Transverse colon (tissue), 4 donors: ENCODE data around the gene TRAK1.

Experiments
- POLR2AphosphoS5 ChIP-seq, 3 donors: sonication (generic); formaldehyde crosslinking; IDR thresholded peaks; one replicate each; pipeline ENCODE4 v1.6.1; 2016; ENCODE audit warnings: antibody characterized with exemption in 3 of 3
- TF ChIP-seq, protein P1 (sequence below), 5 experiments: fragments of 200-600 bp in 3 of 5; fragments of 450-650 bp in 2 of 5; sonication (generic) in 3 of 5; IDR thresholded peaks; 1 replicate in 2 of 5; 2 replicates in 3 of 5; pipeline ENCODE4 v1.5.1; 2016 to 2017; ENCODE audit warnings: antibody characterized with exemption in 5 of 5, inconsistent platforms in 3 of 5, mild to moderate bottlenecking in 2 of 5, moderate library complexity in 1 of 5

DNA sequence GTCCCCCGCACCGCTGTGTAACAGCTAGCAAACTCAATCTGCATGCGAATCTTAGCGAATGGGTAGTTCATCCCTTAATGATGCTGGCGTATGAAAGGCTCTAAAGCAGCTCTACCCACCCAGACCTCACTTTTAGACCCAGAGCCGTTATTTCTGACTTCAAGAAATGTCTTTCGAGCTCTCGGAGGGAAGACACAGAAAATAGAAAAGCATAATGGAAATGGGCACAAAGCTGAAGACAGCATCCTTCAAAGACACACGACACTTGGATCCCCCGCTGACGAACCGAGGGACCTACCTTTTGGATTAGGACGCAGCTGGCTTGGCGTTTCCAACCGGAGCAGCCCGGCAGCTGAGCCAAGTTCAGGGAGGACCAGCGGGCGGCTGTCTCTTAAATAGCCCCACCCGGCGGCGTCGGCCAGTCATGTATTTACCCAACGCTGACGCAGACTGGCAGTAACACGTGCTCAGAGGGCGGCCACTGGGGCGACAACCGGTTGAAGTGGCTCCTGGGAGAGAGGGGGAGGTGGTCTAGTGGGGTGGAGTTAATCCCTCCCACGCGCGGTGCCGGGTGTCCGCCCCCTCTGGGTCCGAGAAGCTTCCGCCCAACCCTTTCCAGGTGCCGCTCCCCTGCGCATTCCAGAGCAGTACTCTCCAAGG, 173.4 kb downstream of the TRAK1 start:
- TF ChIP-seq, protein P1, sequence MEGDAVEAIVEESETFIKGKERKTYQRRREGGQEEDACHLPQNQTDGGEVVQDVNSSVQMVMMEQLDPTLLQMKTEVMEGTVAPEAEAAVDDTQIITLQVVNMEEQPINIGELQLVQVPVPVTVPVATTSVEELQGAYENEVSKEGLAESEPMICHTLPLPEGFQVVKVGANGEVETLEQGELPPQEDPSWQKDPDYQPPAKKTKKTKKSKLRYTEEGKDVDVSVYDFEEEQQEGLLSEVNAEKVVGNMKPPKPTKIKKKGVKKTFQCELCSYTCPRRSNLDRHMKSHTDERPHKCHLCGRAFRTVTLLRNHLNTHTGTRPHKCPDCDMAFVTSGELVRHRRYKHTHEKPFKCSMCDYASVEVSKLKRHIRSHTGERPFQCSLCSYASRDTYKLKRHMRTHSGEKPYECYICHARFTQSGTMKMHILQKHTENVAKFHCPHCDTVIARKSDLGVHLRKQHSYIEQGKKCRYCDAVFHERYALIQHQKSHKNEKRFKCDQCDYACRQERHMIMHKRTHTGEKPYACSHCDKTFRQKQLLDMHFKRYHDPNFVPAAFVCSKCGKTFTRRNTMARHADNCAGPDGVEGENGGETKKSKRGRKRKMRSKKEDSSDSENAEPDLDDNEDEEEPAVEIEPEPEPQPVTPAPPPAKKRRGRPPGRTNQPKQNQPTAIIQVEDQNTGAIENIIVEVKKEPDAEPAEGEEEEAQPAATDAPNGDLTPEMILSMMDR (IDR thresholded peaks at IDR 0.05), result no peak
- no peak for TF ChIP-seq POLR2AphosphoS5 (IDR thresholded peaks at IDR 0.05)
